Lower leg skin (tissue), 4 donors: Measurements from ENCODE around the gene SGIP1. TPM values are rescaled to one million over a fixed set of nuclear protein-coding genes. Genes with fewer than 3 reads are reported as not detected.
"Not testable (repeated sequence)": the region's sequence is repeated elsewhere in the genome, so short reads cannot be mapped to it uniquely, and the experiment has no call there.

Source experiments
- DNase-seq, 2 donors: peaks; one replicate each; pipeline ENCODE4 v3.0.0-alpha.2; 2019; ENCODE audit warnings: low spot score in 2 of 2
- H3K4me3 ChIP-seq: fragments of 200-600 bp; sonication (generic); 2 replicates; pipeline ENCODE4 v1.5.1; 2017; ENCODE audit warnings: mild to moderate bottlenecking, low read depth; ENCODE audit not compliant: poor library complexity, severe bottlenecking
- POLR2A ChIP-seq, 2 donors: fragments of 450-650 bp; IDR thresholded peaks; one replicate each; pipeline ENCODE4 v1.6.1; 2016 to 2017; ENCODE audit warnings: antibody characterized with exemption in 2 of 2, mild to moderate bottlenecking in 1 of 2, moderate library complexity in 1 of 2
- WGBS, 2 donors: methylation state at CpG; one replicate each; pipeline ENCODE4 v1.1.5; 2018; 5-methylcytosine and 5-hydroxymethylcytosine counted together
- intact Hi-C: fragments of 100-400 bp; cut with DNase I; formaldehyde crosslinking; loops from one replicate; pipeline ENCODE4 v1.15.0; 2023; ENCODE audit warnings: low total_unique reads
- microRNA-seq, 2 donors: library from miRNA; unstranded; fragments of <30 nt; microRNA quantifications; one replicate each; pipeline ENCODE4, GENCODE V29; 2016; ENCODE audit warnings: borderline replicate concordance in 2 of 2, borderline number of aligned reads in 1 of 2
- total RNA-seq, 4 donors: library from RNA; depleted of rRNA; stranded (reverse); fragments of >200 nt; gene quantifications; one replicate each; pipeline ENCODE4 v1.1.0, GENCODE V29; 2016
- TF ChIP-seq, protein P1 (sequence below), 3 donors: fragments of 450-650 bp; IDR thresholded peaks; one replicate each; pipeline ENCODE4 v1.5.1; 2016; ENCODE audit warnings: antibody characterized with exemption in 3 of 3, mild to moderate bottlenecking in 3 of 3, moderate library complexity in 2 of 3

Gene SGIP1
- total RNA-seq, 4 donors from 2014 or later = 0.39 to 7.0 (median 2.4) TPM

DNA sequence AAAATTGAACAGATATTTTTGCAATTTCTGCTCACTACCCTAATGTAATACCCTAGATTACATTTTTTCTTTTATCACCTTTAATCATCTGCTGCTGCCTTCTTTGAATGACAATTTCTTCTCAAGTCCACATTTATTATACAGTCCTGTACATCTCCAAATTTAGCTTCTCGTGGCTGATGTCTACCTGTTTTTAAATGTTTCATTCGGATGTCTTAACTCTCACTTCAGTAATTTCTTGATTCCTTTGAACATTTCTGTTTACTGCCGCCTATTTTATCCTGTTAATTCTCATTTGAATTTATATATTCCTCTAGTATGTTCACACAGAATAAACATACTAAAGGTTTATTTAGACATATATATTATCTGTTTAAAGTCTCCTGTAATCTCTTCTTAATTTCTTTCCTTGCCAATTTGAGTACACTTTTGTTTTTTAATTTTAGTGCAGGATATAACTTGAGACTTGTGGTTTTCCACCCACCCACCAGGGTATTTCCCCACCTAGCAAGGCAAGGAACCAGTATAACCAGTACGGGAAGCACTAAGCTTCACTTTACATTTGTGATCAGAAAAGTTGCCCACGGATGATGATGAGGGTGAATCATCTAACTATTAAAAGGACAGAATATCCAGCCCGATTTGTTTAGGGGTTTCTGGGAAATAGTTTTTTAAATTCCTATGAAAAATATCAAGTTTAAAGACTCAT lies 254.4 kb downstream of the SGIP1 start:
- 53 to 57% methylated on average over 6 of the region's 6 CpGs for WGBS, 2 donors
- intact Hi-C loops = no loop called here
- no peak overlapping the region for H3K4me3 ChIP-seq
- no peak for DNase-seq
- TF ChIP-seq, protein P1, sequence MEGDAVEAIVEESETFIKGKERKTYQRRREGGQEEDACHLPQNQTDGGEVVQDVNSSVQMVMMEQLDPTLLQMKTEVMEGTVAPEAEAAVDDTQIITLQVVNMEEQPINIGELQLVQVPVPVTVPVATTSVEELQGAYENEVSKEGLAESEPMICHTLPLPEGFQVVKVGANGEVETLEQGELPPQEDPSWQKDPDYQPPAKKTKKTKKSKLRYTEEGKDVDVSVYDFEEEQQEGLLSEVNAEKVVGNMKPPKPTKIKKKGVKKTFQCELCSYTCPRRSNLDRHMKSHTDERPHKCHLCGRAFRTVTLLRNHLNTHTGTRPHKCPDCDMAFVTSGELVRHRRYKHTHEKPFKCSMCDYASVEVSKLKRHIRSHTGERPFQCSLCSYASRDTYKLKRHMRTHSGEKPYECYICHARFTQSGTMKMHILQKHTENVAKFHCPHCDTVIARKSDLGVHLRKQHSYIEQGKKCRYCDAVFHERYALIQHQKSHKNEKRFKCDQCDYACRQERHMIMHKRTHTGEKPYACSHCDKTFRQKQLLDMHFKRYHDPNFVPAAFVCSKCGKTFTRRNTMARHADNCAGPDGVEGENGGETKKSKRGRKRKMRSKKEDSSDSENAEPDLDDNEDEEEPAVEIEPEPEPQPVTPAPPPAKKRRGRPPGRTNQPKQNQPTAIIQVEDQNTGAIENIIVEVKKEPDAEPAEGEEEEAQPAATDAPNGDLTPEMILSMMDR (IDR thresholded peaks at IDR 0.05) = no peak
- TF ChIP-seq POLR2A (IDR thresholded peaks at IDR 0.05) = no peak

DNA sequence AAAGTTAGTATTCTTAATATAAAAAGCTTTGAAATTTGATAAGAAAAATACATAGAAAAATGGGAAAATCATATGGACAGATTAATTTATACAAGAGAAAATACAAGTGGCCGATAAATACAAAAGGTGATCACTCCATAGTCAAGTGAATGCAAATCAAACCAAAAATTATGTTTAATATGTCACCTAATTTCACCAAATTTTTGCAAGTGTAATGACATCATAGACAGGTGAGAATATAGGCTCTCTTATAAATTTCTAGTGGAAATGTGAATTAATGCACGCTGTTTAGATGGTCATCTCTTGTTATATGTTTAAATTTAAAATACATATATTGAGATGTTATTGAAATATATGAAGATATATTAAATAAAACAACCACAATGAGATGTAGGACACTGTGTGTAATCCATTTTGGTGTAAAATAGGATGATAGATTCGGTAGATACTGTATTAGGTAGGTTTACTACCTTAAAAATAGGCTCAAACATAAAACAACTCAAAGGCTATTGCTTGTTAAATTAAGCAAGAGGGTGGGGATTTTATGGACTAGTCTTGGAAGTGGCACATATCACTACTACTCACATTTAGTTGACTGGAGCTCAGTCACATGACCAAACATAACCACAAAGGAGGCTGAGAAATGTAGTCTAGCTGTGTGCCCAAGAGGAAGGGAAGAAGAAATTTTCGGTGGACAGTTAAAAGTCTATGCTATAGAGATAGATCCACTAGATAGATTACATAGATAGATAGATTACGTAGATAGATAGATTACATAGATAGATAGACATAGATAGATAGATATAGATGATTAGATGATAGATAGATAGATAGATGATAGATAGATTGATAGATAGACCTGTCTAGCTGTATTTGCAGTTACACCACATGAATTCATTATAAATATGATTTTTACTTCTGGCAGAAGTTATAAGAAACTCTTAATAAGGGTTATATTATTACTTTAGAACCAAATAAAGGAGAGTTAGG lies 258.0 kb downstream of the SGIP1 start:
- no peak for TF ChIP-seq POLR2A (IDR thresholded peaks at IDR 0.05)
- TF ChIP-seq, protein P1 (IDR thresholded peaks at IDR 0.05) = no peak
- DNase-seq = no peak
- no peak overlapping the region for H3K4me3 ChIP-seq
- 88 to 95% methylated on average over 5 of the region's 5 CpGs for WGBS, 2 donors
- intact Hi-C loops = no loop called here

DNA sequence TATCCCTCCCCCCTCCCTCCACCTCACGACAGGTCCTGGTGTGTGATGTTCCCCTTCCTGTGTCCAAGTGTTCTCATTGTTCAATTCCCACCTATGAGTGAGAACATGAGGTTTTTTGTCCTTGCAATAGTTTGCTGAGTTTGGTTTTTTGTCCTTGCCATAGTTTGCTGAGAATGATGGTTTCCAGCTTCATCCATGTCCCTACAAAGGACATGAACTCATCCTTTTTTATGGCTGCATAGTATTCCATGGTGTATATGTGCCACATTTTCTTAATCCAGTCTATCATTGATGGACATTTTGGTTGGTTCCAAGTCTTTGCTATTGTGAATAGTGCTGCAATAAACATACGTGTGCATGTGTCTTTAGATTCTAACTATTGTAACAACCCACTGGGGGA lies 261.9 kb downstream of the SGIP1 start:
- H3K4me3 ChIP-seq, DNase-seq, intact Hi-C loops: not testable (repeated sequence)
- 88 to 95% methylated on average over 2 of the region's 2 CpGs for WGBS, 2 donors

Small RNA genes within 50 kb of the gene (microRNA-seq; reads per million reads assigned to microRNA genes)
- gene MIR3117 = 1.1 to 2.0 reads per million in 2 donors

Other genes with a start within 250 kb of the SGIP1 start
- 1 to 10 TPM in 1 of 4 donors, under 1 TPM in 2, not detected in 1; 0.83 to 1.0 (median 0.97) TPM for gene DYNLT5, start 218.3 kb downstream of the SGIP1 start, total RNA-seq